ENCODE measurements around the gene TERB2. TPM values are rescaled to one million over a fixed set of nuclear protein-coding genes. Genes with fewer than 3 reads are reported as not detected.

Gene TERB2
- total RNA-seq (ENCODE audit: low replicate concordance) = not detected in 2 replicates

GRCh38 chr15:44956388-44956787, at the start of gene TERB2:
TERB2 (plus strand) TSS chr15:44956687; CDS start chr15:44956719, 32 bp downstream.

GRCh38 chr15:45022871-45023658, 66.6 kb downstream of the TERB2 start, which contains the start of gene SORD:
SORD (plus strand) TSS chr15:45023195; CDS start chr15:45023284, 89 bp downstream.

Other genes starting within 250 kb of the TERB2 start
- gene PATL2, start 245.4 kb upstream of the TERB2 start, total RNA-seq (ENCODE audit: low replicate concordance) = 0.08 and 0.82 TPM in 2 replicates
- gene B2M, start 245.2 kb upstream of the TERB2 start, total RNA-seq (ENCODE audit: low replicate concordance) = 1,763 and 2,678 TPM in 2 replicates
- 7.3 and 18.1 TPM in 2 replicates for gene TRIM69, start 220.2 kb upstream of the TERB2 start, total RNA-seq (ENCODE audit: low replicate concordance)
- 7.1 and 9.5 TPM in 2 replicates for gene SORD, start 66.5 kb downstream of the TERB2 start, total RNA-seq (ENCODE audit: low replicate concordance)
- under 0.01 TPM in 1 of 2 replicates, not detected in the other for gene DUOX2, start 157.5 kb downstream of the TERB2 start, total RNA-seq (ENCODE audit: low replicate concordance)
- not detected in 2 replicates for gene DUOXA2, start 157.6 kb downstream of the TERB2 start, total RNA-seq (ENCODE audit: low replicate concordance)
- gene DUOXA1, start 173.2 kb downstream of the TERB2 start, total RNA-seq (ENCODE audit: low replicate concordance) = 0.59 TPM in 1 of 2 replicates, not detected in the other
- 0.08 and 0.59 TPM in 2 replicates for gene DUOX1, start 173.3 kb downstream of the TERB2 start, total RNA-seq (ENCODE audit: low replicate concordance)
- gene SHF, start 231.3 kb downstream of the TERB2 start, total RNA-seq (ENCODE audit: low replicate concordance) = 1.3 and 1.7 TPM in 2 replicates

Measured in smooth muscle cell of the coronary artery (primary cell).